A549 treated with Hydrocortisone at 1 μM for 4 hours (cell line): Measurements from ENCODE around the gene INO80B. TPM values are rescaled to one million over a fixed set of nuclear protein-coding genes. Genes with fewer than 3 reads are reported as not detected.

ENCODE experiments used
- total RNA-seq: library from RNA; stranded (reverse); fragments of 200-300 nt; extraction: Qiagen RNA extraction; gene quantifications from 5 replicates; pipeline ENCODE4 v1.2.3, GENCODE V29; 2022

The INO80B gene
- total RNA-seq: 44.8 to 56.4 TPM (median 51.5 TPM) in 5 replicates

DNA sequence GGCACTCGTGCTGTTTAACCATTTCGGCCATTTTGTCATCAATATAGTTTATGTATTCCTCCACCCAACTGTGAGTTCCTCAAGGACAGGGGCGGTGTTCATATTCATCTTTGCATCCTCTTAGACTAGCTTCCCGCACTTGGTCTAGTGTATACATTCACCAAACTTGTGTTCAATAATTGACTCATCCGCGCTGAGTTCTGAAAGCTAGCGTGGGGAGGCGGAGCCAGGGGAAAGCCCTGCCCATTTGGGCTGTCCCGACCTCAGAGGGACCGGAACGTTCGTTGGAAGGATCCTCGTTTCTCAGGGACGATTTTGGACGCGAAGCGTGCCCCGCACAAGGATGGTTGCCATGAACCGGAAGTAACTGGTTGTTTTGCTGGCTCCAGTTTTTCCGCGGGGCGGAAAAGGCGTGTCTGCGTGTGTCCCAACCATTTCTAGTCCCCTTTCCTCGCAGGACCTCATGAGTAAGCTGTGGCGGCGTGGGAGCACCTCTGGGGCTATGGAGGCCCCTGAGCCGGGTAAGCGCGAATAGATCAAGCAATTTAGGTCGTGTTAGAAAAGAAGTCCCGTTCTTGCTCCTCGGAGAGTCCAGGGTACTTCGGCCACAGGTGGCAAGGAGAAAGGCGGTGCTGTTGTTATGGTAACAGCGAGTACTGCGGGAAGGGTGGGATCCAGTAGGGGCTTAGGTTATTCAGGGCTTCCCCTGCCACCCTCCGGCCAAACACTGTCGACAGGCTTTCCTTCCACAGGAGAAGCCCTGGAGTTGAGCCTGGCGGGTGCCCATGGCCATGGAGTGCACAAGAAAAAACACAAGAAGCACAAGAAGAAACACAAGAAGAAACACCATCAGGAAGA is at the start of gene INO80B:
TSS of gene INO80B (plus strand) at position 434 of the 858 bp plus-strand sequence. CDS start at position 464, 30 bp downstream.

DNA sequence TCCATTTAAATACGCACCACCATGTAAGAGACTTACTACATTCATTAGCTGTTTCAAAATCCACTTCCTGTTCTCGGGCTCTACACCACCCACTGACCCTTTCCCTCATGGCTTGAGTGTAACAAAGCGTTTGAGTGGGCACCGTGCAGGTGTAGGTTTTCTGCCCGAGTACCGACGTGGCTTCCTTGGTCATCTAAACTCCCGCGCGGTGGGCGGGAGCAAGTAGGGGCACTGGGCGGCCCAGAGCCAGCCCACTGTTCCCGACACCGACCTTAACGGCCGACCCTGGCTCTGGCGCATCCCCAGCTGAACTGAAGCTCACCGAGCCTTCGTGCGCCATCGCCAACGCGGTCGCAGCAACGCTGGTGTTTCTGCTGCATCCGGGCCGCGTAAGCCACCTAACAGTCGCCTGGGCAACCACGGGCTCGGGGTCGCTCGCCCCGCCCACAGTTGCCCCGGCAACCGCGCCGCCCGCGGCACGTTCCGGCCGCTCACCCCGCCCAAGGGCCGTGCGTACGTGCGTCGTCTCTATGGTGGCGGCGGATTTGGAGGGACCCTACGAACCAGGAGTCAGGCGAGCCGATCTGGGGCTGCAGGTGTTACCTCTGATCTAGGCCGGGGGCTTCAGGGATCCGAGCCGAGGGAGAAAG is 33.5 kb upstream of the INO80B start, which contains the start of the genes C2orf81 and WDR54:
TSS of gene C2orf81 (minus strand) at position 399 of the 650 bp plus-strand sequence. CDS start at position 340, 59 bp downstream.
TSS of gene WDR54 (plus strand) at position 510 of the 650 bp plus-strand sequence. CDS start 424 bp downstream, outside the sequence.

DNA sequence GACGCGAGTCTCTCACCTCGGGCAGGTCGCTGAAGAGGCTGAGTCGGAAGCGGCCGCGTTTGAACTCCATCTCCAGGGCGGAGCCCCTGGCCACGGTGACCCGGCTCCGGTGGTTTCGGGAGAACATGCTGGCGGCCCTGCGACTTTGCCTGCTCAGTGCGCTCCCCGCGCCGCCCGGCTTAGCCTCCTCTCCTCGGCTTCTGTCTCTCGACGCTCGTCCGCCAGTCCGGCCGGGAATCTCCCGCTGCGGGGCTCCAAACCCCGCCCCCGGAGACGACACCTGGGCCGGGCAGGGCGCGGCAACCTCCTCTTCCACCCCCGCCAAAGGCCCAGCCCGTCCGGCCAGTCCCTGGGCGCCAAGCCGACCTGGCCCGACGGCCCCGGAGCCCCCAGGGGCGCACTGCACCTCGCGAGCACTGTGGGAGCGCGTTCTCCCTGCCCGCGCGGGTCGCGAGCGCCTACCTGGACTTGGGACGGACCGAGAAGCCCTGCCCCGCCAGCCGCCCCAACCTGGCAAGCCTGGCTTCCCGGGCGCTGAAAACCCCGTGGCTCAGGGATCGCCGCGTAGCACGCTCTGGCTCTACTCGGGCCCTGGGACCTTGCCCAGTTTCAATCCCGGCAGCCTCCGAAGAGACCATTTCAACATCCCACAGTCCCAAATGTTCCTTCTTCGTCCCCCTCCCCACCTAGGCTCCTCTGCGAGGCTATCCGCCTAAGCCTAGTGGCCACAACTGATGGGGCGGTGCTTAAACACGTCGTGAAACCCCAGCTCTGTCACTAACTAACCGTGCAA is 13.0 kb upstream of the INO80B start, which contains the start of gene RTKN:
TSS of gene RTKN (minus strand) at position 248 of the 793 bp plus-strand sequence. CDS start at position 127, 121 bp downstream.

DNA sequence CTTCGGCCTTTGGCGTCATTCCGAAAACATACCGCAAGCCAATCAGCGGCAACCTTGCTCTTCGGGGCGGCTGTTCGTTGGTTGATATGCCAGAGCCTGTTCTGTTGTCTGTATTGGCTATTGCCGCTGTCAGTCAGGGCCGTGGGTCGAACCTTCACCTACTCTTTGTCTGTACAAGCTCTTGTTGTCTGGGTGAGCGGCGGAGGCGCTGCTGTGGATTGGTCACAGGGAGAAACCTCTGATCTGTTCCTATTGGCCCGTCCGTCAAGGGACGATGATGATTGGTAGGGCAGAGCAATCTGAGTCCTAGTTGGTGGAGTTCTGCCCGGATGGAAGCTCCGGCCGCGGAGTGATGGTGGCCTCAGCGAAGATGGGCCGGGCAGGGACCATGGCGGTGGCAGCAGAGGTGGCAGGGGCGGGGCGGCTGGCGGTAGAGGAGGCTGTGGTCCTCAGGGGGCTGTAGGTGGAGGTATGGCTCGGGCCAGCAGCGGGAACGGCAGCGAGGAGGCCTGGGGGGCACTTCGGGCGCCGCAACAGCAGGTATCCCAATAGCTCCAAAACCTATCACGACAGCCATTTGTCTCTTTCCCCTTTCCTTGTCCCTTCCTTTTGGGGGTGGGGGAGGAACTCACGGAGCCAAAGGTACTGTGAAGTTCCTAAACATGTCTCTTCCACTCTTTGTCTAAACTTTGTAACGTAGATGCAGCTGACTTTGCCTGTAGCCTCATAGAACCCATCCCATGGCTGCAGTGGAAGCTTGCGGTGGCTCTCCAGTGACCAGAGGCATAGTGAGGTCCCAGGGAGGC is 3.4 kb downstream of the INO80B start, which contains the start of gene WBP1:
TSS of gene WBP1 (plus strand) at position 307 of the 806 bp plus-strand sequence. CDS start at position 472, 165 bp downstream.

GRCh38 chr2:74472086-74472944 is 17.4 kb downstream of the INO80B start, which contains the start of gene MRPL53:
Gene MRPL53, minus strand, starts transcription at chr2:74472680. Its CDS starts 20 bp downstream, at chr2:74472660.

DNA sequence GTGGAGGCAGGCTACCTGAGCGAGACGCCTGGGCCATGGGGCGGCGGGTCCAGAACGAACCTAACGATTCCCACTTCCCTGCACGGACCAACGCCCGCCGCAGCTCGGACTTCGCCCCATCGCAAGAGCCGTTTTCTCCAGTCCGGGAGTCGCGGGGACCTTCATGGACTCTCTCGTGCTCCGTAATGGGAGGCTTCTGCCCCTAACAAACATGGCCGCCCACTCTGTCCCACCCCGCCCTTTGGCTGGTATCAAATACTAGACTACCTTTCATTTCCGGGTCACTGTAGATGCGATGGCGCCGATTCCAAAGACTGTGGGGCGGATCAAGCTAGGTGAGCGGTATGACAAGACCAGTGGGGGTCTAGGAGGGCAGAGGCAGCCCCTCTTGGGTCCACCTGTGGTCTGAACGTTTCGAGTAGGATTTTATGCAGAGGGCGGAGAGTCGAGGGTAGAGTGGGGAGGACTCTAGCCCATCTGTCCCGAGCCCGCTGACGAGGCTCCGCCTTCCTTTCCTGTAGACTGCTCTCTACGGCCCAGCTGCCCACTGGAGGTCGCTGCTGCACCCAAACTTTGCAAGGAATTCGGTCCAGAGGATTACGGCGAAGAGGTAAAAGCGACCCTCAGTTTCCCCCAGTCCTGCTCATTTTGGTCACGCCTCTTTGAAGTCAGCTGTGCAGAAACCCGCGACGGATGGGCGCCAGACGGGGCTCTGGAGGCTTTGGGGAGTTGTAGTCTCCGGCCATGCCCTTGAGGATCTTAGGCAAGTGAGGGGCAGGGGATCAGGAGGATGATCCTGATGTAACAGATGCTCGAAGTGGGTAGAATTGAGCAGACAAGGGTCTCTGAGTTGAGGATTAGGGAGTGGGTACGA is 28.2 kb downstream of the INO80B start, which contains the start of the genes CCDC142 and TTC31:
TSS of gene CCDC142 (minus strand) at position 198 of the 874 bp plus-strand sequence. CDS start at position 37, 161 bp downstream.
TSS of gene TTC31 (plus strand) at position 281 of the 874 bp plus-strand sequence. CDS start at position 296, 15 bp downstream.

DNA sequence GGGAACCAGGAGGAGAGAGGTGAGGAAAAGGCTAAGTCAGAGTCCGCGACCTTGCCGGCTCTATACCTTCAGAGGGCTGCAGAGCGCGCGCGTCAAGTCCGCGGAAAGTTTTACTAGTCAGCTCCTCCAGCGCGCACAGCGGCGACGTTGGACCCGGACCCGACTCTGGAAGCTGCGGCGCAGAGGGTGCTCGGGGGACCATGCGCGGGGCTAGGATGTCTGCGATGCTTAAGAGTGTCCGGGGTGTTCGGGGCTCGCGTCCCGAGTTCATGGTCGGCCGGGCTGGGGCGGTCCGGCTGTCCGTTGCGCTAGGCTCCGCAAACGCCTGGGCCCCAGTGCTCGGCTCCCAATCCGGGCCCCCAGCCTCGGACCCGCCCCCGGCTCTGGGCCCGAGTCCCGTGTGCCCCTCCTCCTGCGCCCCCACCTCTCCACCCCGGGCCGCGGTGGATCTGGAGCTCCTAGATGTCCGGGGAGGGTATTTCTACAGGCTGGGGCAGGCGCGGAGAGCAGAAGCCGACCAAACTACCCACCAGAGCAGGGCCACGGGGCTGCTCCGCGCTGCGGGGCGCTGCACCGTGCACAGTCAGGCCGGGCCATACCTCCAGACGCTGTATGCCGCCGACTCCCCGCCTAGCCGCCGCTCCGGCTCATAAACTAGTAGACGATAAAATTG is 44.5 kb downstream of the INO80B start, which contains the start of gene LBX2:
TSS of gene LBX2 (minus strand) at position 337 of the 673 bp plus-strand sequence. CDS start at position 271, 66 bp downstream.

DNA sequence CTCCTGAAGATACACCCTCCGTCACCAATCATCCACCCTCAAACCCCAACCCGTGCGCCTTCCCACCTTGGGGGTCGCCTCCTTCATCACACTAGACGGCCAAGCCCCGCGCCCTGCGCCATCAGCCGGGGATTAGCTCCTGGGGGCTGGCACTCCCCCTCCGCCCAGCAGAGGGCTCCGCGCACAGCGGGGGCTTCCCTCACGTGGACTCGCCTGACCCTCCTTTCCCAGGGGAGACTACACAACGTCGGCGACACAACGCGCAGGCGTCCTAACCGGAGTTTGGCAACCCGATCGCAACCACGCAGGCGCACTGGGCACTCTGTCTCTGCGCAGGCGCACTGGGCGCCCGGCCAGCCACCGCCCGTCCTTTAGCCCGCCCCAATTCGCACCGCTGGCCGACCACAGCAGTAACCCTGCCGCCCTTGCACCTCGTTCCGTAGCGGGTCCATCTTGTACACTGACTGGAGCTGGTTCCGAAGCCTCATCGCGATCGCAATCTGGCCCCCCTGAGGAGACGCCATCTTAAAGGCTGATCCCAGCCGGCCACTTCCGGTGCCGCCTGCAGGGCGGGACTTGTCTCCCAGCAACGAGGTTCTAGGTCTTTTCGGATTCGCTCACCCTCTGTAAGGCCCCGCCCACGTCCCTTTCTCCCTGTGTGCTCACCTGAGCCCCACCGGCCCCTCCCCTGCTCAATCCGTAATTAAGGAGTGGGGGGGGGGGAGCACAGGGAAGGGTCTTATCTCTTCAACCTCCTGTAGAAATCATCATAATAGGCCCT is 52.4 kb downstream of the INO80B start, which contains the start of gene PCGF1:
TSS of gene PCGF1 (minus strand) at position 551 of the 781 bp plus-strand sequence. CDS start at position 524, 27 bp downstream.

Other genes starting within 250 kb of the INO80B start
- 0.31 to 0.47 TPM (median 0.42 TPM) in 5 replicates for gene SLC4A5, start 111.7 kb upstream of the INO80B start, total RNA-seq
- 120 to 153 TPM (median 146 TPM) in 5 replicates for gene DCTN1, start 74.8 kb upstream of the INO80B start, total RNA-seq
- 3.0 to 3.5 TPM (median 3.1 TPM) in 5 replicates for gene C2orf81, start 33.5 kb upstream of the INO80B start, total RNA-seq
- 78.4 to 89.5 TPM (median 88.9 TPM) in 5 replicates for gene WDR54, start 33.4 kb upstream of the INO80B start, total RNA-seq
- gene RTKN, start 13.2 kb upstream of the INO80B start, total RNA-seq: 20.2 to 26.0 TPM (median 21.9 TPM) in 5 replicates
- 55.6 to 85.5 TPM (median 80.0 TPM) in 5 replicates for gene WBP1, start 3.4 kb downstream of the INO80B start, total RNA-seq
- gene MOGS, start 10.3 kb downstream of the INO80B start, total RNA-seq: 47.8 to 53.0 TPM (median 51.0 TPM) in 5 replicates
- 84.4 to 153 TPM (median 139 TPM) in 5 replicates for gene MRPL53, start 17.6 kb downstream of the INO80B start, total RNA-seq
- 10.5 to 14.8 TPM (median 13.4 TPM) in 5 replicates for gene CCDC142, start 27.9 kb downstream of the INO80B start, total RNA-seq
- 14.4 to 17.7 TPM (median 16.2 TPM) in 5 replicates for gene TTC31, start 28.0 kb downstream of the INO80B start, total RNA-seq
- 2.4 to 4.3 TPM (median 3.6 TPM) in 5 replicates for gene LBX2, start 44.5 kb downstream of the INO80B start, total RNA-seq
- 30.9 to 37.4 TPM (median 34.0 TPM) in 5 replicates for gene PCGF1, start 52.6 kb downstream of the INO80B start, total RNA-seq
- gene TLX2, start 59.4 kb downstream of the INO80B start, total RNA-seq: 0.08 to 0.35 TPM (median 0.27 TPM) in 5 replicates
- 0.03 to 0.10 TPM (median 0.07 TPM) in 4 of 5 replicates, not detected in the other for gene DQX1, start 71.1 kb downstream of the INO80B start, total RNA-seq
- gene AUP1, start 74.6 kb downstream of the INO80B start, total RNA-seq: 199 to 248 TPM (median 238 TPM) in 5 replicates
- 37.9 to 42.6 TPM (median 40.5 TPM) in 5 replicates for gene HTRA2, start 74.8 kb downstream of the INO80B start, total RNA-seq
- 0.28 to 0.57 TPM (median 0.40 TPM) in 5 replicates for gene LOXL3, start 98.9 kb downstream of the INO80B start, total RNA-seq
- gene DOK1, start 99.6 kb downstream of the INO80B start, total RNA-seq: 4.1 to 5.3 TPM (median 4.2 TPM) in 5 replicates
- 0.03 TPM in 1 of 5 replicates, not detected in the others for gene M1AP, start 193.2 kb downstream of the INO80B start, total RNA-seq
- gene SEMA4F, start 199.2 kb downstream of the INO80B start, total RNA-seq: 9.2 to 12.6 TPM (median 11.9 TPM) in 5 replicates